ENCODE data around the gene OSBPL6.

DNA sequence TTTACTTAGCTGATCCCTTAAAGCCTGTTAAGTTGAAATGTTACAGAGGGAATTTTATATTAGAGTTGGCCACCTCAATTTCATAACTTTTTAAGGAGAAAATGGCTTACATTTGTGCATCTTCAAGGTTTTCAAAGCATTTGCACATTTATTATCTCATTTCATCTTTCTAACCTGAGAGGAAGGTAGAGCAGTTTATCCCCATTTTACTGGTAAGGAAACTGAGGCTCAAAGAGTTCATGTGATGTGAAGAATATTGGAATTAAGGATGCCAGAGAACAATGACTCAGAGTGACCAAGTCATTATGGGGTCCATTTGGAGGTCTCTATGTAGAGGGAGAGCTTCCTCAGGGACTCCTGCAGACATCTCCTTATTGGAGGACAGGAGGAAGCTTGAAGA is 221.7 kb downstream of the OSBPL6 start:
- no peak for TF ChIP-seq GATA2 (IDR thresholded peaks at IDR 0.05; ENCODE audit: low read depth, low read length)
- no peak for TF ChIP-seq GATA3 (IDR thresholded peaks at IDR 0.05; ENCODE audit: low read depth, low read length)

Measured in SH-SY5Y (cell line).